VCaP (cell line): Measurements from ENCODE around the gene RD3L.

Source experiments
- H3K27ac ChIP-seq: fragments of 450-650 bp; 2 replicates; pipeline ENCODE4 v1.5.1; 2017
- CTCF ChIP-seq: fragments of 450-650 bp; conservative IDR thresholded peaks from 2 replicates; pipeline ENCODE4 v1.5.1; 2017; ENCODE audit warnings: mild to moderate bottlenecking, moderate library complexity

RD3L gene

DNA sequence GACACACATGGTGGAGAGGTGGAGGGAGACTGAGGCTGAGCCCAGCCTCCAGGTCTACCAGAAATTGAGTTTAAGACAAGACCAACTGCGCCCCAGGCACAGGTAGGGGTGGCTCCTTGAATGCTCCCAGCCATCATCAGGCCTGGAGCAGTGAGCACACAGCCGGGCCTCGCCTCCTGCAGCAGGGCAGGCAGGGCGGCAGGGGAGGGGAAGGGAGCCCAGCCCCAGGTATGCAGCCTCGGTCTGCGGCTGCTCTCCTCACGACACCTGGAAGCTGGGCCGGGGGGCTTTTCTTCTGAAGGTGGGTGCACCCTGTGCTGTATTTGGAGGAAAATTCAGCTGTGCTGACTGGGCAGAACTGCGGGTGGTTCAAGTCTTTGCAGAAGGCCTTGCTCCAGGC, 43.6 kb downstream of the RD3L start:
- no peak for TF ChIP-seq CTCF
- H3K27ac ChIP-seq: no peak overlapping the region

DNA sequence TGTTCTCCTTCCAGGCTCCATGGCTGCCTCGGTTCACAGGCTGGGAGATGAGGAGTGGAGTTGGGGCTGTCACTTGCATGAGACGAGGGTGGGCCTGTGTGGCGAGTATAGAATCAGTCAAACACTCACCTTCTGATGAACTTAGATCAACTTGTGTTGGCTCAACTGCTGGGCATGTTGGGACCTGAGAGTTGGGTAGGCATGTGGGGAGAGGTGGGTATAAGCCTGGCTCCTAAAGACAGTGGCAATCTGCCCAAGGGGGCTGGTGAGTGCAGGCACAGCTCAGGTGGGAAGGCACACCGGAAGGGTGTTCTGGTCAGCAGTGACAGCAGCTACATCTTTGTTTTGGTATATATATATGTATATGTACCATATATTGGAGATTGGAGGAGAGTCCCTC, 44.1 kb downstream of the RD3L start:
- no peak overlapping the region for H3K27ac ChIP-seq
- no peak for TF ChIP-seq CTCF

DNA sequence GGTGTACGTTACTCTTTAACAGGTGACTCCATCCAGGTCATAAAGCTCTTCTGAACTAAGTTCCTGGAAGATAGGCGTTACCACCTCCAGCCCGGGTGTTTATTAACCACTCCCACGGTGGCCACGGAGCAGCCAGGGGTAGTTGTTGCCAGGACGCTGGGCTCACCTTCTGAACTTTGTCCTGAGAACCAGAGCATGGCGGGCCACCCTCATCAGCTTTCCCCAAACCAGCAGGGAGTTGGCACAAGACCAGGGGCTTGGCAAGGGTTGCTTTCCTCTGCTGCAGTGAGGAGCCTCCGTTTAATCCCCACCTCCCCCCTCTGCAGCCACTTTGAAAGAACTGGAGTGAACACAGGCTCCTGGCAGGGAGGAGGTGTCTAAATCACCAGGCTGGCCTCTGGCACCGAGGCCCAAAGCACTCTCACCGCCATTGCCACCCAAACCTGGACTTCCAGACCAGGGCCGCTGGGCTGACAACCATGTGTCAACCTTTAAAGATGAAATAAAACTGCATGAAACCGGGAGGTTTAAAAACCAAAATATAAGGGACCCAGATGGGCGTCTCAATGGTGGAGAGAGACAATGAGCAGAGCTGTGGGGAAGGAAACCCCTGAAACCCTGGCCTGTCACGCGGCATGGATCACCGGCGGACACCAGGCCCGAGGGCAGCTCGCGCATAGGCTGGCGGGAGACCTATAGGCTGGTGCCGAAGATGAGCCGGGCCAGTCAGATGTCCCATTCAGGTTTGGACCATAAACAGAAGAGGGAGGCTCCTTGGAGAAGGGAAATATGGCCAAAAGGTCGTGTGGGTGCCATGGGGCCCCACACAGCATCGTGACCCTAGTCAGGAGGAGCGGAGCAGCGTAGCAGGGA, 45.0 kb downstream of the RD3L start:
- no peak for TF ChIP-seq CTCF
- H3K27ac ChIP-seq: no peak overlapping the region

GRCh38 chr14:103896578-103896977, 45.8 kb downstream of the RD3L start:
- no peak overlapping the region for H3K27ac ChIP-seq

DNA sequence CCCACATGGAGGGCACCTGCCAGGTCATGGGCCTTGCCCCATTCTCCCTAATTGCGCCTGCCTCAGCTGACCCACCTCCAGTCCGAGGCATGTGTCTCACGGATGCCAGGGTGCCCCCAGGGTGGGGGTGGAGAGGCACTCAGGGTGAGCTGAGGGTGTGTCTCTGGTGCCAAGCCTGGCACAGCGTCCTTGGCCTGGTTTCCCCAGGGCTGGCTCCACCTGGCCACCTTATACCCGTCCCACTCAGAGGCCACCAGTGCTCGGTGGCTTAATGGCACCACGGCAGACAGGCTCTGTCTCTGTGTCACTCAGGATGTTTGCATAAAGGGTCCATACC, 47.6 kb downstream of the RD3L start:
- no peak overlapping the region for H3K27ac ChIP-seq
- no peak for TF ChIP-seq CTCF

More at GRCh38 chr14:103896578-103896977, 45.8 kb downstream of the RD3L start:
- no peak for TF ChIP-seq CTCF

DNA sequence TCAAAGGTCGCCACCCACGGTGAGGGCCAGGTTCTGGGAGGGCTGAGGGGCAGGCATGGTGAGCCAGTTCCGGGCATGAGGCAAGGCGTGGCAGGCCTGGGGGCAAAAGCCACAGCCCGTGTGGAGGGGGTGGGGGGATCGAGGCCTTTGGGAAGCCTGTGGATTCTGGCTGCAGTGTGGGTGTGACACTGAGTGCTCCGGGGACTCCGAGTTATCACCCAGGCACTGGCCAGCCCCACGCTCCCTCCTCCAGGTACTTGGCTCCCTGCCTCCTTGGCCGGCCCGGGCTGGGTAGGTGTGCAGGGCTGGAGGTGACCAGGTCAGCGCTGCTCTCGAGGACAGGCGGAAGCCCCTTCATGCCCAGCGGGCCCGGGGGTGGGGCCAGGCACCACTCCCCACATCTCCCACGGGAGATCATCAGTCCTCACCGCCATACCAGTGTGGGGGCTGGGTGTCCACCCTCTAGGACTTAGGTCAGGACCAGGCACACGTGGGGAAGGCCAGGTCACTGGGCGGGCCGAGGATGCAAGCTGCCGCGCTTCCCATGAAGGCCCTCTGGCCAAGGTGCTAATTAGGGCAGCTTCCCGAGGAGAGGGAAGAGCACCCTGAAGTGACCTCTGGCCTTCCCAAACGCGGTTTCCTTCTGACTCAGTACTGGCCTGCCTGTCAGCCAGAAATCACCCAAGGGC, 48.2 kb downstream of the RD3L start:
- no peak for TF ChIP-seq CTCF
- H3K27ac ChIP-seq: no peak overlapping the region

- no peak for TF ChIP-seq CTCF
- H3K27ac ChIP-seq: no peak overlapping the region
Measured at GRCh38 chr14:103892247-103892646, 50.1 kb downstream of the RD3L start.
